Activated CD8-positive, alpha-beta memory T cell treated with anti-CD3 and anti-CD28 coated beads, Interleukin-2, amount 50 U/mL, for 1 hour (primary cell): Measurements from ENCODE around the gene ICAM1.
"Not testable (repeated sequence)": the region's sequence is repeated elsewhere in the genome, so short reads cannot be mapped to it uniquely, and the experiment has no call there.

Experiments used
- DNase-seq: peaks from one replicate; pipeline ENCODE4 v3.0.0-alpha.2; 2020; ENCODE audit errors: extremely low read depth

ICAM1 gene

DNA sequence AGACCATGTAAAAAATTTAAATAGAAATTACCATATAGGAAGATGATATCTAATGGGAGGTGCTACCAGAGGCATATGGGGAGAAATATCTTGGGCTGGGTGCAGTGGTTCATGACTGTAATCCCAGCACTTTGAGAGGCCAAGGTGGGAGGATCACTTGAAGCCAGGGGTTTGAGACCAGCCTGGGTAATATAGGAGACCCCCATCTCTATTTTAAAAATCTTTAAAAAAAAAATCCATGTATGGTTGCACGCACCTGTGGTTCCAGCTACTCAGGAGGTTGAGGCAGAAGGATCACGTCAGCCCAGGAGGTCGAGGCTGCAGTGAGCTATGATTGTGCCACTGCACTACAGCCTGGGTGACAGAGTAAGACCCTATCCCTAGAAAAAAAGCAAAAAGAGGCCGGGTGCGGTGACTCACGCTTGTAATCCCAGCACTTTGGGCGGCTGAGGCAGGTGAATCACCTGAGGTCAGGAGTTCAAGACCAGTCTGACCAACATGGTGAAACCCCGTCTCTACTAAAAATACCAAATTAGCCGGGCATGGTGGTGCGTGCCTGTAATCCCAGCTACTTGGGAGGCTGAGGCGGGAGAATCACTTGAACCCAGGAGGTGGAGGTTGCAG, 29.0 kb upstream of the ICAM1 start:
- DNase-seq, result not testable (repeated sequence)

DNA sequence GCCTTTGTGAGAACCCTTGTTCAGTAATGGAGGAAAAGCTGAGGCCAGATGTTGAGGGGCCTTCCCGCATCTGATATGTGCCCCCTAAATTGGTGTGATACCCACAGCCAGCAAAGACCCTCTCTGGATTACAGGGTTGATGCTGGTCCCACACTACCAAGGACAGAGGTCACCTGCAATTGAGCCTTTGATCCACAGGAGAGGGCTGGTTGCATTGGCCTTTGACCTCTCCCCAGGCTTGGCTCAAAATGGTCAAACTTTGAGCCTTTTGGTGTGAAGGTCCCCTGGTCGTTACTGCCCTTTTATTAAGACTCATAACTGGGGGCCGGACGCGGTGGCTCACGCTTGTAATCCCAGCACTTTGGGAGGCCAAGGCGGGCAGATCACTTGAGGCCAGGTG, 27.3 kb upstream of the ICAM1 start:
- DNase-seq, result no peak

DNA sequence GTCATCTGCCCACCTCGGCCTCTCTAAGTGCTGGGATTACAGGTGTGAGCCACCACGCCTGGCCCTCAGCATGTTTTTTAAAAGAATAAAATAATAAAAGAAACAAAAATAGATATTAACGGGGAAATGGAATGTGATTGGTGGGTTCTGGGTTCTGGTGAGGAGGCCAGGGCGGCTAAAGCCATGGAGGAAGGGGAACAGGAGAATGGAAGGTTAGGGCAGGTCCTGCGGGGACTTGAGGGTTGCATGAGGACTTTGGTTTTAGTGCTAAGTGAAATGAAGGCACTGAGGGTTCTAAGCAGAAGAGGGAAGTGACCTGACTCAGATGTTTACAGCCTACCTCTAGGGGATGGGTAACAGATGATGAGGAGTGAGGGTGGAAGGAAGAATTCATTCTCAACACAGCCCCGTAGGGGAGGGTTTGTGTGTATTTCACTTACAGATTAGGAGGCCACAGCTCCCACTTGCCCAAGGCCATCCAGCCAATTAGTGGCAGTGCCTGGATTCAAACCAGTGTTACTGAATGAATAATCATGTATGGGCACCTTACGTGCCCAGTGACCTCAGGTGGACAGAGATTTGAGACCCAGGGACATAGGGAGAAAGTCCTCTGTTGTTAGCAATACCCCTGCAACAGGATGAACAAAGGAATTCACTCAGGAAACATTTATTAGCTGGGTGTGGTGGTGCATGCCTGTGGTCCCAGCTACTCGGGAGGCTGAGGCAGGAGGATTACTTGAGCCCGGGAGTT, 25.6 kb upstream of the ICAM1 start:
- DNase-seq, result no peak

GRCh38 chr19:10246511-10246910, 24.4 kb upstream of the ICAM1 start:
- no peak for DNase-seq

- DNase-seq, result peak; percentile 94
These were observed 18.9 kb upstream of the ICAM1 start, which contains the start of gene MRPL4 for GRCh38 chr19:10251792-10252694. TSS of gene MRPL4 (plus strand) at chr19:10252214. CDS start at chr19:10252254, 40 bp downstream.

DNA sequence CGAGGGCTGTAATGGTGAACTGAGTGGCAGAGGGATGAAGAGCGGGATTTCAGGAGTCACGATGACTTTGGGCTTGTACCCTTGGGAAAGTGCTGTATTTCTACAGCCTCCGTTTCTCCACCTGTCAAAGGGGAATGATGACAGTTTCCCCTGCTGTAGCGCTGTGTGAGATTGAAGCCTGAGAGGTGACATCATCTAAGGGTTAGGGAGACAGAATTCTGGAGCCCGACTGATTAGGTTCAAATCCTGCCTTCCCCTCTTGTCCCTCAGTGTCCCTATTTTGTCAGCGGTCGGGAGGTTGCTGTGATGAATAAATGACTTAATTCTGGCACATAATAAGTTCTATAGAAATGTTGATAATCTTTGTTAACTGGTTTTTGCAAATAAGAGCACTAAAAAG, 18.2 kb upstream of the ICAM1 start:
- no peak for DNase-seq

GRCh38 chr19:10254244-10254643, 16.7 kb upstream of the ICAM1 start:
- DNase-seq, result no peak

- no peak for DNase-seq
These were observed 15.6 kb upstream of the ICAM1 start for GRCh38 chr19:10255358-10255757.

- DNase-seq, result no peak
These were observed 14.4 kb upstream of the ICAM1 start for GRCh38 chr19:10256551-10256950.

DNA sequence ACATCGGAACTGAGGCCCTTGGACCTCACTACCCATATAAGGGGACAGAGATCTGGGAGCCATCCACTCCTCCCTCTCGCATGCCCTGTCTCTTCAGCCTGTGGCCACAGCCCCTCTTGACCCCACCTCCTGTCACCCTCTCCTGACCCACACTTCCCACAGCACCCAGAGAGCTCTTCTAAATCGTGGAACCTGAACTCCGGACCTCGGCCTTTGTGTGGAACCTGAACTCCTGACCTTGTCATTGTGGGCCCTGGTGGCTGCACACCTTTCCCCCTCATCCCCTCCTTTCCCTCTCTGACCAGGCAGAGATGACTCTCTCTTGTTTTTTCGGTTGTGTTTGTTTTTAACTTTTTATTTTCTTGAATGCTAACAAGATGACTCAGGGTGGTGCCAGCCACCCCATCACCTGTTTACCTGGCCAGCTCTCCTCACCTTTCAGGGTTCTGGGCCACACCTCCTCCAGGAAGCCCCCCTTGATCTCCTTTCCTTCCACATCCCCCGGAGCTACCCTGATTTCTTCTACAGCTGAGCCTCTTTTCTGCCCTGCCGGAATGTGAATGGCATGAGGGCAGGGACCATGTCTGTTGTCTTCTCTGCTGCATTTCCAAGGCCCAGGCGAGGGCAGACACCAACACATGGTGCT, 13.8 kb upstream of the ICAM1 start:
- DNase-seq, result no peak

DNA sequence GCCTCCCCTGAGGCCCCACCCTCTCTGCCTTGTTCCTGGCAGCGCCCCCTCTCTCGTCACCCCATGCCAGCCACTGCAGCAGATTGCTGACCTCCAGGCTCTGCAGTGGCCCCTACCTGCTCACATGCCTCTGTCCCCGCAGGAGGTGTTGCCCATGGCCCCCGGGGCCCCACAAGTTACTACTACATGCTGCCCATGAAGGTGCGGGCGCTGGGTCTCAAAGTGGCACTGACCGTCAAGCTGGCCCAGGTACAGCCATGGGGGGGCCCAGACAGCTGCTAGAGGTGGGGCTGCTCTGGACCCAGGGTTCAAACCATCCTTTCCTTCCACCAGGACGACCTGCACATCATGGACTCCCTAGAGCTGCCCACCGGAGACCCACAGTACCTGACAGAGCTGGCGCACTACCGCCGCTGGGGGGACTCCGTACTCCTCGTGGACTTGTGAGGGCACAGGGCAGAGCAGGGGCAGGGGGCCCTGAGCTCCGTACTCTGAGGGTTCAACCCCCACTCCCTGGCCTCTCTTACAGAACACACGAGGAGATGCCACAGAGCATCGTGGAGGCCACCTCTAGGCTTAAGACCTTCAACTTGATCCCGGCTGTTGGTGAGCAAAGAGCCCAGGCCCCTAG, 12.7 kb upstream of the ICAM1 start:
- DNase-seq, result no peak

DNA sequence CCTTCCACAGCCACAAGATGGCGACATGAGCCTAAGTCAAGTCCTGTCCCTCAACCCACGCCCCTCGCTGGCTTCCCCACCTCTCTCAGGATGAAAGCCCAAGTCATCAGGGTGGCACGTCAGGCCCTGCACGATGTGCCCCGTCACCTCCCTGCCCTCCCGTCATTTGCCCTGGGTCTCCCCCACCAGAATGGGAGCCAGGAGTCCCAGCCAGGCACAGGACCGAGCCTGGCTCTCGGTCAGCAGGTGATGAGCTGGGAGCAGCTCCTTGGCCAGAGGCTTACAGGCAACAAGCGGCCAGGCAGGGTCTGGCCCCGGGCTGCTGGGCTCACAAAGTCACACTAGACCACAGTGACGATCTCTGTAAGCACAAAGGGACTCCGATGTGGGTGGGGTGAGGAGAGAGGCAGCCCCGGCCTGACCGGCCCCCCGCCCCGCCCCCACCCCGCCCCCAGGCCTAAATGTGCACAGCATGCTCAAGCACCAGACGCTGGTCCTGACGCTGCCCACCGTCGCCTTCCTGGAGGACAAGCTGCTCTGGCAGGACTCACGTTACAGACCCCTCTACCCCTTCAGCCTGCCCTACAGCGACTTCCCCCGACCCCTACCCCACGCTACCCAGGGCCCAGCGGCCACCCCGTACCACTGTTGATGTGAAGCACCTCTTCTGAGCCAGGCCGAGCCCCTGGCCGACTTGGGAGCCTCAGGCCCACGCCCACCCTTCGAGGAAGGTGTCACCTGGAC, 11.6 kb upstream of the ICAM1 start:
- DNase-seq, result peak; percentile 60

GRCh38 chr19:10260141-10260584, 10.8 kb upstream of the ICAM1 start:
- no peak for DNase-seq

DNA sequence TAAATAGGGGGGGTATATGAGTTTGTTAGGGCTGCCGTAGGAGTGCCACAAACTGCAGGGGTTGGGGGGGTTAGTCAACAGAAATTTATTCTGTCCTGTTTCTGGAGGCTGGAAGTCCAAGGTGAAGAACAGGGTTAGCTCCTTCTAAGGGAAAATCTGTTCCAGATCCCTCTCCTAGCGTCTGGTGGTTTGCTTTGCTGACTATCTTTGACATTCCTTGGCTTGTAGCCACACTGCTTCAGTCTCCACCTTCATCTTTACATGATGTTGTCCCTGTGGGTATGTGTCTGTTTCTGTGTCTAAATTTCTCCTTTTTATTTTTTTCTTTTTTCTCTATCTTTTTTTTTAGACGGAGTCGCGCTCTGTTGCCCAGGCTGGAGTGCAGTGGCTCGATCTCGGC, 8.1 kb upstream of the ICAM1 start:
- DNase-seq, result no peak

DNA sequence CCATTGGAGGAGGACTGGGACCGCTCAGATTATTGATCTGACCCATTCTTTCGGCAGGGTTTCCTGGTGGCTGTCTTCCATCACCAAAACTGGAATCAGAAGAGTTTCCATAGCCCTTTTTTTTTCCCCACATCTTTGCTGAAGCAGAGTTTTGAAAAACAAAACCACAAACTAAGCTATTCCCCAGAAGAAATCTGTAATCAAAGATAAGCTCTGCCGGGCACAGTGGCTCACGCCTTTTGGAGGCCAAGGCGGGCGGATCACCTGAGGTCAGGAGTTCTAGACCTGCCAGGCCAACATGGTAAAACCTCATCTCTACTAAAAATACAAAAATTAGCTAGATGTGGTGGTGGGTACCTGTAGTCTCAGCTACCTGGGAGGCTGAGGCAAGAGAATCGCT, 4.2 kb upstream of the ICAM1 start:
- DNase-seq, result no peak

- DNase-seq, result no peak
These were observed 2.8 kb upstream of the ICAM1 start for GRCh38 chr19:10268071-10268470.

GRCh38 chr19:10269333-10270179, 1.4 kb upstream of the ICAM1 start:
- DNase-seq, result peak; percentile 39

DNA sequence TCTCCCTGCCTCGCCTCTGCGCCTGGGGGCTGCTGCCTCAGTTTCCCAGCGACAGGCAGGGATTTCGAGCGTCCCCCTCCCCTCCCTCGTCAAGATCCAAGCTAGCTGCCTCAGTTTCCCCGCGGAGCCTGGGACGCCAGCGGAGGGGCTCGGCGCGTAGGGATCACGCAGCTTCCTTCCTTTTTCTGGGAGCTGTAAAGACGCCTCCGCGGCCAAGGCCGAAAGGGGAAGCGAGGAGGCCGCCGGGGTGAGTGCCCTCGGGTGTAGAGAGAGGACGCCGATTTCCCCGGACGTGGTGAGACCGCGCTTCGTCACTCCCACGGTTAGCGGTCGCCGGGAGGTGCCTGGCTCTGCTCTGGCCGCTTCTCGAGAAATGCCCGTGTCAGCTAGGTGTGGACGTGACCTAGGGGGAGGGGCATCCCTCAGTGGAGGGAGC, 722 bp upstream of the ICAM1 start:
- no peak for DNase-seq

GRCh38 chr19:10271543-10272086, 695 bp downstream of the ICAM1 start:
- DNase-seq, result no peak
